ENCODE measurements around the gene JARID2.

Gene JARID2

GRCh38 chr6:15375638-15376290, 129.9 kb downstream of the JARID2 start:
- ChIA-PET CTCF (no interaction called here), POLR2A (interaction anchor here (1.6 kb wide), 1 partner anchor 13 kb away, joined by 3 read pairs; no protein-coding TSS in a partner anchor)
- Histone ChIP-seq H3K27ac (ENCODE audit: extremely low read depth, low read depth, low read length) (no peak overlapping the region), H3K36me3 (ENCODE audit: control insufficient read depth in 2 of 2, insufficient read depth in 1 of 2, low read length in 2 of 2) (peaks cover 0 to 2% of the 10 kb centered on the region in 2 experiments; a peak in 2 of 3 replicates), H3K4me3 (ENCODE audit: low read depth, low read length) (no peak overlapping the region), H3K4me1 (ENCODE audit: control insufficient read depth, insufficient read depth, low read length) (peaks cover 13% of the 10 kb centered on the region), H3K9me3 (ENCODE audit: control insufficient read depth, insufficient read depth, low read depth, low read length) (no peaks in the 10 kb centered on the region)
- TF ChIP-seq ZNF692 (tag by site-specific recombination; IDR thresholded peaks at IDR 0.05) (0 out of 2 replicates have a peak, but pooled peaks have one; percentile 46), ZBTB49 (tag by site-specific recombination; IDR thresholded peaks at IDR 0.05; ENCODE audit: low read depth) (no peak), ZNF148 (tag by site-specific recombination; IDR thresholded peaks at IDR 0.05; ENCODE audit: borderline replicate concordance) (no peak)

- Histone ChIP-seq H3K4me1 (ENCODE audit: control insufficient read depth, insufficient read depth, low read length) (peaks cover 13% of the 10 kb centered on the region), H3K4me3 (ENCODE audit: low read depth, low read length) (no peak overlapping the region), H3K36me3 (ENCODE audit: control insufficient read depth in 2 of 2, insufficient read depth in 1 of 2, low read length in 2 of 2) (peaks cover 0 to 2% of the 10 kb centered on the region in 2 experiments; a peak in 2 of 3 replicates), H3K9me3 (ENCODE audit: control insufficient read depth, insufficient read depth, low read depth, low read length) (no peaks in the 10 kb centered on the region), H3K27ac (ENCODE audit: extremely low read depth, low read depth, low read length) (no peak overlapping the region)
- ChIA-PET CTCF (interaction anchor here (0.7 kb wide), 1 partner anchor 65 kb away, joined by 4 read pairs; no protein-coding TSS in a partner anchor), POLR2A (interaction anchor here (0.7 kb wide), 1 partner anchor 130 kb away, joined by 3 read pairs; no protein-coding TSS in a partner anchor)
- TF ChIP-seq ZBTB1 (tag by site-specific recombination; IDR thresholded peaks at IDR 0.05) = no peak
- TF ChIP-seq ZNF354C (tag by site-specific recombination; IDR thresholded peaks at IDR 0.05; ENCODE audit: borderline replicate concordance, low read depth) = no peak
These were observed 131.1 kb downstream of the JARID2 start for GRCh38 chr6:15376900-15377487.

DNA sequence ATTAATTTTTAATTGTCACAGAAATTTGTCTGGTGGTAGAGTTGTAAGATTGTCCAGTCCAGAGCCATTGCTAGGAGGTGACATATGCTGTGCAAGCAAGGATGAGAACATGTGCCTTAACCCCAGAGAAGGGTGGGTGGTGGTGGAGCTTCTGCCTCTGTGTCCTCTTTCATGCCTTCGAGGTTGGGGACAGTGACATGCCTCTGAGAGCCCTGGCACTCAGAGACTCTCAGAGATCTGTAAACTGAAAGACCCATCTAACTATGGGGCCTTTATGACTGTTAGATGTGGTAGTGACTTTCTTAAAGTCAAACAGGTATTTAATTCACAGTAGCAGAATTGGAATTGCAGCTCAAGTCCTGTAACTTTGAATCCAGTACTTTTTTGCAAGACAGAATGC, 132.4 kb downstream of the JARID2 start:
- no peak overlapping the region for H3K27ac ChIP-seq (ENCODE audit: extremely low read depth, low read depth, low read length)
- H3K4me1 ChIP-seq (ENCODE audit: control insufficient read depth, insufficient read depth, low read length) = peaks cover 13% of the 10 kb centered on the region
- H3K9me3 ChIP-seq (ENCODE audit: control insufficient read depth, insufficient read depth, low read depth, low read length) = no peaks in the 10 kb centered on the region
- TF ChIP-seq, protein P1, sequence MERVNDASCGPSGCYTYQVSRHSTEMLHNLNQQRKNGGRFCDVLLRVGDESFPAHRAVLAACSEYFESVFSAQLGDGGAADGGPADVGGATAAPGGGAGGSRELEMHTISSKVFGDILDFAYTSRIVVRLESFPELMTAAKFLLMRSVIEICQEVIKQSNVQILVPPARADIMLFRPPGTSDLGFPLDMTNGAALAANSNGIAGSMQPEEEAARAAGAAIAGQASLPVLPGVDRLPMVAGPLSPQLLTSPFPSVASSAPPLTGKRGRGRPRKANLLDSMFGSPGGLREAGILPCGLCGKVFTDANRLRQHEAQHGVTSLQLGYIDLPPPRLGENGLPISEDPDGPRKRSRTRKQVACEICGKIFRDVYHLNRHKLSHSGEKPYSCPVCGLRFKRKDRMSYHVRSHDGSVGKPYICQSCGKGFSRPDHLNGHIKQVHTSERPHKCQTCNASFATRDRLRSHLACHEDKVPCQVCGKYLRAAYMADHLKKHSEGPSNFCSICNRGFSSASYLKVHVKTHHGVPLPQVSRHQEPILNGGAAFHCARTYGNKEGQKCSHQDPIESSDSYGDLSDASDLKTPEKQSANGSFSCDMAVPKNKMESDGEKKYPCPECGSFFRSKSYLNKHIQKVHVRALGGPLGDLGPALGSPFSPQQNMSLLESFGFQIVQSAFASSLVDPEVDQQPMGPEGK (tag by site-specific recombination; IDR thresholded peaks at IDR 0.05) = no peak
- TF ChIP-seq ZNF223 (tag by site-specific recombination; IDR thresholded peaks at IDR 0.05) (no peak), ZNF791 (tag by site-specific recombination; IDR thresholded peaks at IDR 0.05) (no peak), ZNF274 (IDR thresholded peaks at IDR 0.05; ENCODE audit: low read length) (no peak), ZNF274 (tag by site-specific recombination; IDR thresholded peaks at IDR 0.05; ENCODE audit: borderline replicate concordance) (no peak), PRDM4 (tag by site-specific recombination; IDR thresholded peaks at IDR 0.05) (no peak), ZNF626 (tag by site-specific recombination; IDR thresholded peaks at IDR 0.05) (no peak), ZNF514 (tag by site-specific recombination; IDR thresholded peaks at IDR 0.05) (no peak), ZSCAN18 (tag by site-specific recombination; IDR thresholded peaks at IDR 0.05) (no peak)
- ChIA-PET POLR2A (interaction anchor here (0.7 kb wide), 1 partner anchor 274 kb away, joined by 3 read pairs; no protein-coding TSS in a partner anchor), CTCF (interaction anchor here (0.7 to 0.9 kb wide), 3 partner anchors 13 to 1319 kb away, joined by 3 to 5 read pairs (median 3); no protein-coding TSS in a partner anchor)
- peaks cover 0 to 2% of the 10 kb centered on the region in 2 experiments; a peak in 2 of 3 replicates for H3K36me3 ChIP-seq (ENCODE audit: control insufficient read depth in 2 of 2, insufficient read depth in 1 of 2, low read length in 2 of 2)
- H3K4me3 ChIP-seq (ENCODE audit: low read depth, low read length) = no peak overlapping the region
